CD4-positive, CD25-positive, alpha-beta regulatory T cell (primary cell): ENCODE results near the gene FARP1. TPM values are rescaled to one million over a fixed set of nuclear protein-coding genes. Genes with fewer than 3 reads are reported as not detected.
A peak's percentile ranks its signal among the peaks of the same experiment; 100 is the strongest.

Source experiments
- ATAC-seq, 2 donors: fragments of 150-1000 bp; cut with Tn5 transposase; one replicate each; pipeline ENCODE4 v1.10.0; 2021; ENCODE audit warnings: low read depth in 2 of 2, moderate number of reproducible peaks in 2 of 2, moderate library complexity in 1 of 2
- DNase-seq, 3 donors: peaks; one replicate each; pipeline versions ENCODE4 v3.0.0 to v3.0.0-alpha.2; 2012 to 2022; ENCODE audit warnings: mixed read lengths in 1 of 3
- H3K27ac ChIP-seq: one replicate; pipeline ENCODE4 v1.7.0; 2013; ENCODE audit warnings: mild to moderate bottlenecking, low read length; ENCODE audit not compliant: insufficient read depth, poor library complexity, severe bottlenecking
- H3K27me3 ChIP-seq: one replicate; pipeline ENCODE4 v1.7.0; 2013; ENCODE audit warnings: low read length; ENCODE audit not compliant: control insufficient read depth, insufficient read depth
- H3K36me3 ChIP-seq: one replicate; pipeline ENCODE4 v1.7.0; 2013; ENCODE audit warnings: mild to moderate bottlenecking, low read length, moderate library complexity; ENCODE audit not compliant: control insufficient read depth, insufficient read depth
- H3K4me1 ChIP-seq: 2 replicates; pipeline ENCODE4 v1.7.0; 2013; ENCODE audit warnings: mild to moderate bottlenecking, low read length; ENCODE audit not compliant: insufficient read depth, control insufficient read depth, poor library complexity, severe bottlenecking
- H3K4me3 ChIP-seq: one replicate; pipeline ENCODE4 v1.7.0; 2013; ENCODE audit warnings: low read depth, mild to moderate bottlenecking, low read length, moderate library complexity
- H3K9me3 ChIP-seq, 2 experiments: 1 replicate in 1 of 2; 2 replicates in 1 of 2; pipeline ENCODE4 v1.7.0; 2013; ENCODE audit warnings: low read length in 2 of 2, mild to moderate bottlenecking in 1 of 2, moderate library complexity in 1 of 2; ENCODE audit not compliant: control insufficient read depth in 2 of 2
- H3K27ac Mint-ChIP-seq, 3 donors: one replicate each; pipeline ENCODE4 v1.8.0; 2020 to 2022; ENCODE audit warnings: mild to moderate bottlenecking in 3 of 3, mixed read lengths in 3 of 3, moderate library complexity in 2 of 3
- H3K27me3 Mint-ChIP-seq: one replicate; pipeline ENCODE4 v1.8.0; 2022; ENCODE audit warnings: mild to moderate bottlenecking, mixed read lengths
- H3K36me3 Mint-ChIP-seq: one replicate; pipeline ENCODE4 v1.8.0; 2020; ENCODE audit warnings: mixed read lengths
- H3K4me1 Mint-ChIP-seq, 4 donors: one replicate each; pipeline ENCODE4 v1.8.0; 2020 to 2022; ENCODE audit warnings: mixed read lengths in 4 of 4, mild to moderate bottlenecking in 1 of 4
- H3K4me3 Mint-ChIP-seq, 4 donors: one replicate each; pipeline ENCODE4 v1.8.0; 2020 to 2022; ENCODE audit warnings: mild to moderate bottlenecking in 4 of 4, mixed read lengths in 4 of 4, moderate library complexity in 3 of 4
- H3K9me3 Mint-ChIP-seq, 7 donors: one replicate each; pipeline ENCODE4 v1.8.0; 2020 to 2022; ENCODE audit warnings: mixed read lengths in 7 of 7, mild to moderate bottlenecking in 3 of 7, moderate library complexity in 2 of 7
- polyA plus RNA-seq, 4 donors: library from polyadenylated mRNA; unstranded; fragments of 300-500 nt; fragmentation: Illumina TruSeq; gene quantifications; one replicate each; pipeline ENCODE4 v1.2.3, GENCODE V29; 2021
- total RNA-seq: library from RNA; stranded (reverse); gene quantifications from one replicate; pipeline ENCODE4 v1.2.3, GENCODE V29; 2022

FARP1 gene
- total and polyA plus RNA-seq, 5 donors from 2014 or later, result 0.25 to 0.79 (median 0.46) TPM

DNA sequence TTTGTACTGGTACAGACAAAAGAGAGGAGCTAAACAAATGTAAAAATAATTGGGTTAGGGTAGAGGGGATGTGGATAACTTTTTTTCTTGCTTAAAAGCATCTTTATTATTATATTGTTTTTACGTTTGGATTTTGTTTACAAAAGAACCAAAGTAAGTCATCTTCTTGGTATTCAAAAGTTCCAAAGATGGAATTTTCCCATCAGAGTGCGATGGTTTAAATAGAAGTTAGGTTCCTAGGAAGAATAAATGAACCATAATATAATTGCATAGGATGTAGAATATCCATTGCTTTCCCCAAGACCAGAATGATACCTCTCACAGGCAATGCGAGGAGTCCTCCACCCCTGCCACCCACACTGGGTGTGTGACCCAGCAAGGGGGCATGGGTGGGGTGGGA, 133.6 kb downstream of the FARP1 start:
- H3K27ac Mint-ChIP-seq, result no peak overlapping the region
- DNase-seq (no peak), ATAC-seq (no peak)
- Histone ChIP-seq H3K4me3 (no peak overlapping the region), H3K27ac (no peak overlapping the region), H3K4me1 (no peaks in the 10 kb centered on the region), H3K9me3 (no peaks in the 10 kb centered on the region), H3K36me3 (no peaks in the 10 kb centered on the region), H3K27me3 (no peaks in the 10 kb centered on the region)
- peaks cover 0 to 2% (median 0%) of the 10 kb centered on the region in 4 donors for H3K4me1 Mint-ChIP-seq
- peaks cover 0 to 5% (median 0%) of the 10 kb centered on the region in 7 donors for H3K9me3 Mint-ChIP-seq
- no peaks in the 10 kb centered on the region for H3K36me3 Mint-ChIP-seq
- H3K27me3 Mint-ChIP-seq, result peaks cover 10% of the 10 kb centered on the region
- H3K4me3 Mint-ChIP-seq, result no peak overlapping the region

DNA sequence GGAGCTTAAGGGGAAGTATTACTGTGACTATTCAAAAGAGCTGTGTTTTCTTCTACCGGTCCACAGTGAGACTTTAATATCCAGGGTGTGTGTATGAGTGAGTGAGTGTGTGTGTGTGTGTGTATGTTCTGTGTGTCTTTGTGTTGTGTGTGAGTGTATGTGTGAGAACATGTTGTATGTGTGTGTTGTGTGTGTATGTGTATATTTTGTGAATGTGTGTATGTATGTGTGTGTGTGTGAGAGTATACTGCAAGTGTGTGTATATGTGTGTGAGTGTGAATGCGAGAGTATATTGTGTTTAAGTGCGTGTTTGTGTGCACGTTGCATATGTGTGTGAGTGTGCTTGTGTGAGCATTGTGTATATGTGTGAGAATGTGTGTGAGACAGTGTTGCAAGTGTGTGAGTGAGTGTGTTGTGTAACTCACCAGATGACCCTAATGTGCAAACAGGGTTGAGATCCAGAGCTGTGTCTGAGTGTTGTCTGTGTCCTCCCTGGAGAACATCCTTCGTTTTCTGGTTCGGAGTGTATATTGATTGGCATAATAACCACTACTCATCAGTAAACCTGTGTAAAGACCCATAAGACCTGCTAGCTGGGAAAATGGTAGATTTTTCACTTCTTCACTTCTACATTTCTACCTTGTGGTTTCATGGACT, 135.3 kb downstream of the FARP1 start:
- no peak for DNase-seq
- H3K9me3 Mint-ChIP-seq, result peaks cover 0 to 2% (median 0%) of the 10 kb centered on the region in 7 donors

GRCh38 chr13:98279473-98280175, 136.7 kb downstream of the FARP1 start:
- Histone ChIP-seq H3K4me3 (no peak overlapping the region), H3K36me3 (no peaks in the 10 kb centered on the region), H3K4me1 (no peaks in the 10 kb centered on the region), H3K27ac (no peak overlapping the region), H3K9me3 (no peaks in the 10 kb centered on the region), H3K27me3 (no peaks in the 10 kb centered on the region)
- H3K27me3 Mint-ChIP-seq, result peaks cover 10% of the 10 kb centered on the region
- no peak overlapping the region for H3K27ac Mint-ChIP-seq
- ATAC-seq, result no peak
- H3K9me3 Mint-ChIP-seq, result peaks cover 0 to 2% (median 0%) of the 10 kb centered on the region in 7 donors
- H3K36me3 Mint-ChIP-seq, result no peaks in the 10 kb centered on the region
- peak in 1 of 3 donors; percentile 2 for DNase-seq
- H3K4me1 Mint-ChIP-seq, result peaks cover 0 to 2% (median 0%) of the 10 kb centered on the region in 4 donors
- H3K4me3 Mint-ChIP-seq, result peak overlapping the region in 1 of 4 donors; percentile 3

More for the DNA sequence above, 135.3 kb downstream of the FARP1 start:
- Mint-ChIP-seq H3K36me3 (no peaks in the 10 kb centered on the region), H3K4me1 (peaks cover 0 to 2% (median 0%) of the 10 kb centered on the region in 4 donors), H3K27me3 (peaks cover 10% of the 10 kb centered on the region), H3K4me3 (no peak overlapping the region), H3K27ac (no peak overlapping the region)
- H3K27me3 ChIP-seq, result no peaks in the 10 kb centered on the region
- ATAC-seq, result no peak
- H3K9me3 ChIP-seq, result no peaks in the 10 kb centered on the region
- no peak overlapping the region for H3K27ac ChIP-seq
- H3K4me3 ChIP-seq, result no peak overlapping the region
- no peaks in the 10 kb centered on the region for H3K4me1 ChIP-seq
- H3K36me3 ChIP-seq, result no peaks in the 10 kb centered on the region

- no peak overlapping the region for H3K27ac Mint-ChIP-seq
- H3K4me3 ChIP-seq, result no peak overlapping the region
- H3K4me1 Mint-ChIP-seq, result peaks cover 0 to 2% (median 0%) of the 10 kb centered on the region in 4 donors
Observed at GRCh38 chr13:98280176-98280510, 137.2 kb downstream of the FARP1 start.

DNA sequence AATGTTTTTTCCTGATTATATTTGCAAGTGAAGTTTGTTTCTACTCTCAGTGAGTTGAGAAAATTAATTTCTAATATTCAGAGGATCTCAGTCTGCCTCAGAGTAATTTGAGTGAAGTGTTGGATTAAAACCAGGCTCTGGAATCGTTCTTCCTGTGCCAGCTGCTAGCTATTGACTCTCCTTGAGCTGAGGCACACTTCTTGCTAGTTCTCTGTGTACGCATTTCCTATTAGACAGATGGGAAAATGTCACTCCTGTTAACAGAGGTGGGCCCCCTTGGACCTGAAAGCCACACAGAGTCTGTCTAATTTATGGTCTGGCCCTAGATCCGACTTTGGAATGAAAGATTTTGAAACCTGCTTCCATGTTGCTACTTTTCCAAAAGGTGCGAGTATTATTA, 141.8 kb downstream of the FARP1 start:
- Mint-ChIP-seq H3K27ac (no peak overlapping the region), H3K4me1 (peaks cover 0 to 2% (median 0%) of the 10 kb centered on the region in 4 donors), H3K9me3 (peaks cover 0 to 2% (median 0%) of the 10 kb centered on the region in 7 donors), H3K4me3 (no peak overlapping the region), H3K27me3 (peaks cover 9% of the 10 kb centered on the region), H3K36me3 (no peaks in the 10 kb centered on the region)
- H3K36me3 ChIP-seq, result no peaks in the 10 kb centered on the region
- no peak overlapping the region for H3K27ac ChIP-seq
- no peaks in the 10 kb centered on the region for H3K4me1 ChIP-seq
- H3K9me3 ChIP-seq, result no peaks in the 10 kb centered on the region
- H3K4me3 ChIP-seq, result no peak overlapping the region
- H3K27me3 ChIP-seq, result no peaks in the 10 kb centered on the region
- ATAC-seq, result no peak
- DNase-seq, result no peak

More at GRCh38 chr13:98280176-98280510, 137.2 kb downstream of the FARP1 start:
- Mint-ChIP-seq H3K9me3 (peaks cover 0 to 2% (median 0%) of the 10 kb centered on the region in 7 donors), H3K36me3 (no peaks in the 10 kb centered on the region), H3K27me3 (peaks cover 10% of the 10 kb centered on the region), H3K4me3 (peak overlapping the region in 2 of 4 donors; percentile 3 to 53)
- H3K27ac ChIP-seq, result no peak overlapping the region
- DNase-seq (no peak), ATAC-seq (no peak)
- no peaks in the 10 kb centered on the region for H3K4me1 ChIP-seq
- no peaks in the 10 kb centered on the region for H3K27me3 ChIP-seq
- no peaks in the 10 kb centered on the region for H3K36me3 ChIP-seq
- H3K9me3 ChIP-seq, result no peaks in the 10 kb centered on the region

DNA sequence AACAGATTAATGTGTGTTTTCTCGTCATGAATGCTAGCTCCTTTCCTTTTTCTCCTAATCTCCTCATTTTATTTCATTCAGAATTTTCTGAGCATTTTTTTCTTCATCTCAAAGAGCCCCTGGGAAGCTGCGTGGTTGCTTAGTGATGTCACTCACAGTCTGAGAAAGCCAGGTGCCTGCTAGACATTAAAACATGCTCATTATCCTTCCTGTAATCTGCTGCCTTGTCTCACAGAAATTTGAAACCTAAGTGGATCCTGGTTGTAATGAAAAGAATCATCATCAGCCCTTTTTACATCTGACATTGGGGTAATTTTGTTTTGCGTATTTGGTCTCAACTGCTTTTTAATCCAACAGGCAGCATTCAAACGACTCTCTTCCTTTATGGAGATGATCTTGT, 142.4 kb downstream of the FARP1 start:
- H3K9me3 ChIP-seq, result no peaks in the 10 kb centered on the region
- Mint-ChIP-seq H3K27me3 (peaks cover 3% of the 10 kb centered on the region), H3K36me3 (no peaks in the 10 kb centered on the region), H3K9me3 (peaks cover 0 to 1% (median 0%) of the 10 kb centered on the region in 7 donors), H3K4me3 (no peak overlapping the region), H3K27ac (no peak overlapping the region), H3K4me1 (peaks cover 0 to 1% (median 0%) of the 10 kb centered on the region in 4 donors)
- no peaks in the 10 kb centered on the region for H3K4me1 ChIP-seq
- no peak overlapping the region for H3K4me3 ChIP-seq
- ATAC-seq, result no peak
- H3K27ac ChIP-seq, result no peak overlapping the region
- no peaks in the 10 kb centered on the region for H3K36me3 ChIP-seq
- no peak for DNase-seq
- no peaks in the 10 kb centered on the region for H3K27me3 ChIP-seq

- H3K4me1 ChIP-seq, result no peaks in the 10 kb centered on the region
- ATAC-seq, result no peak
- Mint-ChIP-seq H3K4me3 (no peak overlapping the region), H3K9me3 (peaks cover 0 to 1% (median 0%) of the 10 kb centered on the region in 7 donors), H3K27ac (no peak overlapping the region), H3K4me1 (no peaks in the 10 kb centered on the region), H3K36me3 (no peaks in the 10 kb centered on the region), H3K27me3 (no peaks in the 10 kb centered on the region)
- DNase-seq, result no peak
- H3K27me3 ChIP-seq, result no peaks in the 10 kb centered on the region
- H3K4me3 ChIP-seq, result no peak overlapping the region
- H3K27ac ChIP-seq, result no peak overlapping the region
- H3K36me3 ChIP-seq, result no peaks in the 10 kb centered on the region
- H3K9me3 ChIP-seq, result no peaks in the 10 kb centered on the region
Observed at GRCh38 chr13:98285852-98286594, 143.1 kb downstream of the FARP1 start.
